Fibroblast of skin of back (primary cell): ENCODE data around the gene TENM4.

Experiments
- DNase-seq: peaks from one replicate; pipeline ENCODE4 v3.0.0-alpha.2; 2013

The TENM4 gene

GRCh38 chr11:79447038-79447786 is 6.4 kb upstream of the TENM4 start:
- DNase-seq, result no peak

- DNase-seq, result no peak
These were observed 4.1 kb upstream of the TENM4 start for GRCh38 chr11:79444923-79445322.

GRCh38 chr11:79441461-79441875 is 638 bp upstream of the TENM4 start:
- peak; percentile 61 for DNase-seq

- no peak for DNase-seq
These were observed 802 bp downstream of the TENM4 start for GRCh38 chr11:79439886-79440570.

GRCh38 chr11:79439410-79439885 is 1.4 kb downstream of the TENM4 start:
- DNase-seq, result peak; percentile 37

GRCh38 chr11:79438631-79439409 is 2.0 kb downstream of the TENM4 start:
- DNase-seq, result no peak

- peak; percentile 62 for DNase-seq
These were observed 2.7 kb downstream of the TENM4 start for GRCh38 chr11:79437981-79438630.

- DNase-seq, result peak; percentile 56
These were observed 3.4 kb downstream of the TENM4 start for GRCh38 chr11:79437278-79437980.

GRCh38 chr11:79436919-79437277 is 3.9 kb downstream of the TENM4 start:
- DNase-seq, result no peak

- no peak for DNase-seq
These were observed 6.5 kb downstream of the TENM4 start for GRCh38 chr11:79434283-79434682.

GRCh38 chr11:79432138-79432537 is 8.7 kb downstream of the TENM4 start:
- DNase-seq, result no peak

- peak; percentile 71 for DNase-seq
These were observed 9.3 kb downstream of the TENM4 start for GRCh38 chr11:79431535-79431934.

GRCh38 chr11:79430280-79430679 is 10.6 kb downstream of the TENM4 start:
- DNase-seq, result no peak

- no peak for DNase-seq
These were observed 12.4 kb downstream of the TENM4 start for GRCh38 chr11:79428406-79428805.

GRCh38 chr11:79427611-79428327 is 13.1 kb downstream of the TENM4 start:
- DNase-seq, result no peak

GRCh38 chr11:79427126-79427525 is 13.7 kb downstream of the TENM4 start:
- no peak for DNase-seq

- no peak for DNase-seq
These were observed 15.4 kb downstream of the TENM4 start for GRCh38 chr11:79425463-79425862.

GRCh38 chr11:79423736-79424135 is 17.1 kb downstream of the TENM4 start:
- no peak for DNase-seq

- DNase-seq, result peak; percentile 65
These were observed 18.0 kb downstream of the TENM4 start for GRCh38 chr11:79422866-79423265.

- DNase-seq, result no peak
These were observed 19.0 kb downstream of the TENM4 start for GRCh38 chr11:79421820-79422219.

GRCh38 chr11:79419120-79419519 is 21.7 kb downstream of the TENM4 start:
- DNase-seq, result peak; percentile 64
